Measurements from ENCODE around the gene PKDCC. TPM values are rescaled to one million over a fixed set of nuclear protein-coding genes. Genes with fewer than 3 reads are reported as not detected.

PKDCC gene
- polyA plus RNA-seq, 2 donors: 3.7 to 6.2 TPM

GRCh38 chr2:42092084-42092996 lies 44.5 kb downstream of the PKDCC start:
- no peaks in the 10 kb centered on the region for H3K4me1 ChIP-seq (ENCODE audit: control insufficient read depth in 2 of 2, insufficient read depth in 2 of 2, low read length in 1 of 2)

GRCh38 chr2:42094114-42094513 lies 46.3 kb downstream of the PKDCC start:
- H3K27ac ChIP-seq (ENCODE audit: low read depth in 2 of 2, low read length in 1 of 2): no peak overlapping the region
- H3K27me3 ChIP-seq (ENCODE audit: control insufficient read depth in 1 of 2, insufficient read depth in 2 of 2, low read length in 2 of 2): no peaks in the 10 kb centered on the region
- H3K4me1 ChIP-seq (ENCODE audit: control insufficient read depth in 2 of 2, insufficient read depth in 2 of 2, low read length in 1 of 2): no peaks in the 10 kb centered on the region
- no peaks in the 10 kb centered on the region for H3K36me3 ChIP-seq (ENCODE audit: control insufficient read depth in 2 of 2, insufficient read depth in 2 of 2, low read length in 1 of 2)
- H3K4me3 ChIP-seq (ENCODE audit: low read depth in 1 of 2, low read length in 2 of 2): no peak overlapping the region
- no peaks in the 10 kb centered on the region for H3K9me3 ChIP-seq (ENCODE audit: control insufficient read depth in 2 of 2, insufficient read depth in 1 of 2, low read depth in 1 of 2, low read length in 1 of 2)

More at GRCh38 chr2:42092084-42092996, 44.5 kb downstream of the PKDCC start:
- no peak overlapping the region for H3K4me3 ChIP-seq (ENCODE audit: low read depth in 1 of 2, low read length in 2 of 2)
- no peaks in the 10 kb centered on the region for H3K9me3 ChIP-seq (ENCODE audit: control insufficient read depth in 2 of 2, insufficient read depth in 1 of 2, low read depth in 1 of 2, low read length in 1 of 2)
- WGBS, 2 donors: 28 to 42% methylated on average over 7 of the region's 7 CpGs
- H3K36me3 ChIP-seq (ENCODE audit: control insufficient read depth in 2 of 2, insufficient read depth in 2 of 2, low read length in 1 of 2): no peaks in the 10 kb centered on the region
- no peaks in the 10 kb centered on the region for H3K27me3 ChIP-seq (ENCODE audit: control insufficient read depth in 1 of 2, insufficient read depth in 2 of 2, low read length in 2 of 2)
- peak overlapping the region in 1 of 2 donors; percentile 9 for H3K27ac ChIP-seq (ENCODE audit: low read depth in 2 of 2, low read length in 1 of 2)

DNA sequence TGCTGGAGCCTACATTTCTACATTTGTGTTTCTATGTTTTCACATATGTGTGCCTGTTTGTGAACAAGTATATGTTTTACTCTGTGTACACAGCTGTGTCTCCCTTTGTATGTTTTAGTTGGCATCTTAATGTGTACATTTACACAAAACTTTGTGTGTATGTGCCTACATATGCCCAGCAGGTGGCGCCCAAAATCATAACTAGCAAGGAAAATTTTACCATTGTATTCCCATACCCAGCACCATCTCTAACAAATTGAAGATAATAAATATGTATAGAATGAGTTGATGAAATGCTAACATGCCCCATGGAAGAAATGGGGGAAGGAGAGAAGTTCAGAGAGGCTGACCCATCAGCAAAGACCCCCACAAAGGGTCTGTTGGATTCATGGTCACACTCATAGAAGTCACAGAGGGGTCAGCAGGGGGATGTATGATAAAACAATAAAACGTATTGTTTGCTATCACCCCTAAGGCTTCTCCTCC lies 48.1 kb downstream of the PKDCC start:
- Histone ChIP-seq H3K4me3 (ENCODE audit: low read depth in 1 of 2, low read length in 2 of 2) (no peak overlapping the region), H3K27ac (ENCODE audit: low read depth in 2 of 2, low read length in 1 of 2) (no peak overlapping the region), H3K4me1 (ENCODE audit: control insufficient read depth in 2 of 2, insufficient read depth in 2 of 2, low read length in 1 of 2) (peaks cover 2% of the 10 kb centered on the region in 2 donors), H3K27me3 (ENCODE audit: control insufficient read depth in 1 of 2, insufficient read depth in 2 of 2, low read length in 2 of 2) (no peaks in the 10 kb centered on the region), H3K36me3 (ENCODE audit: control insufficient read depth in 2 of 2, insufficient read depth in 2 of 2, low read length in 1 of 2) (no peaks in the 10 kb centered on the region), H3K9me3 (ENCODE audit: control insufficient read depth in 2 of 2, insufficient read depth in 1 of 2, low read depth in 1 of 2, low read length in 1 of 2) (no peaks in the 10 kb centered on the region)
- WGBS, 2 donors: 37 to 38% methylated on average over 2 of the region's 2 CpGs

DNA sequence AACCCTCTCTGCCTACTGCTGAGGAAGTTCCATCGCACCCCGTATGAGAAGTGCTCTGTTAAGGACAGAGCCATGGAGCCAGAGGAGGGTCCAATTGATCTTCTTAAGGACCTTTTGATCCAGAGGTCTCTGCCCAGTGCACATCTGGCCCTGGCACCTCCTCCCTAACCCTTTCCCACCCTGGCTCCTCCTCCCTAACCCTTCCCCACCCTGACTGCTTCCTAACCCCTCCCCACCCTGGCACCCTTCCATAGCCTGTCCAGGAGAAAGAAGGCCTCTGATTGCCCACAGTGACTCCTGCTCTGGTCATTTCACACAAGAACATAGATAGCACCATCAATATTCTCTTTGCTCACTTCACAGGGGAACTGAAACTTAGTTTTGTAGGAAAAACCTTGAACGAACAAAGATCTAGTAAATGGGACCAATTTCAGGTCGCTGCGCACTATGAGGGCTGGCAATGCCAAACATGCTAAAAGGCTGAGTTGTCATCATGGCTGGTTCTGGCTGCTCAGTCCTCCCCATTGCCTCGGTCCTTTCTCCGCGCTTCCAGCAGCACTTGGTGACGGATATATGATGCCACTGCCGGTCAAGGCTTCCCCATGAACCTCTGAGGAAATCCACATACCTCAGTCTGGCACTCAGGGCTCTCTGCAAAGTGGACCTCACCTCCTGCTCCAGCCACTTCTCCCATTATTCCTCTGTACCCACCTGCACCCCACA lies 49.2 kb downstream of the PKDCC start:
- 72 to 73% methylated on average over 10 of the region's 10 CpGs for WGBS, 2 donors
- Histone ChIP-seq H3K36me3 (ENCODE audit: control insufficient read depth in 2 of 2, insufficient read depth in 2 of 2, low read length in 1 of 2) (no peaks in the 10 kb centered on the region), H3K9me3 (ENCODE audit: control insufficient read depth in 2 of 2, insufficient read depth in 1 of 2, low read depth in 1 of 2, low read length in 1 of 2) (no peaks in the 10 kb centered on the region), H3K4me1 (ENCODE audit: control insufficient read depth in 2 of 2, insufficient read depth in 2 of 2, low read length in 1 of 2) (peaks cover 8% of the 10 kb centered on the region in 2 donors), H3K27ac (ENCODE audit: low read depth in 2 of 2, low read length in 1 of 2) (no peak overlapping the region), H3K4me3 (ENCODE audit: low read depth in 1 of 2, low read length in 2 of 2) (no peak overlapping the region), H3K27me3 (ENCODE audit: control insufficient read depth in 1 of 2, insufficient read depth in 2 of 2, low read length in 2 of 2) (no peaks in the 10 kb centered on the region)

- no peak overlapping the region for H3K4me3 ChIP-seq (ENCODE audit: low read depth in 1 of 2, low read length in 2 of 2)
- peaks cover 8 to 10% of the 10 kb centered on the region in 2 donors for H3K4me1 ChIP-seq (ENCODE audit: control insufficient read depth in 2 of 2, insufficient read depth in 2 of 2, low read length in 1 of 2)
- no peaks in the 10 kb centered on the region for H3K27me3 ChIP-seq (ENCODE audit: control insufficient read depth in 1 of 2, insufficient read depth in 2 of 2, low read length in 2 of 2)
- no peaks in the 10 kb centered on the region for H3K36me3 ChIP-seq (ENCODE audit: control insufficient read depth in 2 of 2, insufficient read depth in 2 of 2, low read length in 1 of 2)
- no peaks in the 10 kb centered on the region for H3K9me3 ChIP-seq (ENCODE audit: control insufficient read depth in 2 of 2, insufficient read depth in 1 of 2, low read depth in 1 of 2, low read length in 1 of 2)
- H3K27ac ChIP-seq (ENCODE audit: low read depth in 2 of 2, low read length in 1 of 2): peak overlapping the region; percentile 24 to 40
- WGBS, 2 donors: 62 to 72% methylated on average over 9 of the region's 9 CpGs
Measured at GRCh38 chr2:42098571-42099437, 51.0 kb downstream of the PKDCC start.

DNA sequence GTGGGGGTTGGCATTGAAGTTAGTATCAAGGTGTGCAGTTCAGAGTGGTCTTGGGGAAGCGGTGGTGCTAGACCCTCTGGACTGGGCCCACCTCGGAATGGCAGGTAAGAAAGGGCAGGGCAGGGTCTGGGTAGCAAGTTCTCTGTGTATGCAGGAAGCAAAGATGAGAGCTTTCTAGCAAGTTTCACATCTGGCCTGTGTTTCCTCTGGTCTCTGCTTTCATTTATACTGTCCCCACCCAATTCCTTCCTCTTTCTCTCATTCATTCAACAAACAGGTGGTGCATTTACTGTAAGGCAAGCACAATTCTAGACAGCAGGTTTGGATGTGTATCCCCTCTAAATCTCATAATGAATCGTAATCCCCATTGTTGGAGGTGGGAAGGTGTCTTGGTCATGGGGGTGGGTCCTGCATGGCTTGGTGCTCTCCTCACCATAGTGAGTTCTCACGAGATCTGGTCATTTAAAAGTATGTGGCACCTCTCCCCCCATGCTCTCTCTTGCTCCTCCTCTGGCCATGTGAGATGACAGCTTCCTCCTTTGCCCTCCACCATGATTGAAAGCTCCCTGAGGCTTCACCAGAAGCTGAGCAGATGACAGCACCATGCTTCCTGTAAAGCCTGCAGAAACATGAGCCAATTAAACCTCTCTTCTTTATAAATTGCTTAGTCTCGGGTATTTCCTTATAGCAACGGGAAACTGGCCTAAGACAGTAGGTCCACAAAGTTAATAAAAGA lies 51.8 kb downstream of the PKDCC start:
- peaks cover 8 to 10% of the 10 kb centered on the region in 2 donors for H3K4me1 ChIP-seq (ENCODE audit: control insufficient read depth in 2 of 2, insufficient read depth in 2 of 2, low read length in 1 of 2)
- peak overlapping the region; percentile 16 to 24 for H3K27ac ChIP-seq (ENCODE audit: low read depth in 2 of 2, low read length in 1 of 2)
- no peaks in the 10 kb centered on the region for H3K27me3 ChIP-seq (ENCODE audit: control insufficient read depth in 1 of 2, insufficient read depth in 2 of 2, low read length in 2 of 2)
- H3K4me3 ChIP-seq (ENCODE audit: low read depth in 1 of 2, low read length in 2 of 2): no peak overlapping the region
- WGBS, 2 donors: 86 to 93% methylated on average over 6 of the region's 6 CpGs
- H3K36me3 ChIP-seq (ENCODE audit: control insufficient read depth in 2 of 2, insufficient read depth in 2 of 2, low read length in 1 of 2): no peaks in the 10 kb centered on the region
- no peaks in the 10 kb centered on the region for H3K9me3 ChIP-seq (ENCODE audit: control insufficient read depth in 2 of 2, insufficient read depth in 1 of 2, low read depth in 1 of 2, low read length in 1 of 2)

GRCh38 chr2:42100683-42101205 lies 52.9 kb downstream of the PKDCC start:
- no peaks in the 10 kb centered on the region for H3K27me3 ChIP-seq (ENCODE audit: control insufficient read depth in 1 of 2, insufficient read depth in 2 of 2, low read length in 2 of 2)
- WGBS, 2 donors: 81 to 84% methylated on average over 20 of the region's 20 CpGs
- peak overlapping the region in 1 of 2 donors; percentile 16 for H3K27ac ChIP-seq (ENCODE audit: low read depth in 2 of 2, low read length in 1 of 2)
- H3K36me3 ChIP-seq (ENCODE audit: control insufficient read depth in 2 of 2, insufficient read depth in 2 of 2, low read length in 1 of 2): no peaks in the 10 kb centered on the region
- H3K9me3 ChIP-seq (ENCODE audit: control insufficient read depth in 2 of 2, insufficient read depth in 1 of 2, low read depth in 1 of 2, low read length in 1 of 2): no peaks in the 10 kb centered on the region
- H3K4me3 ChIP-seq (ENCODE audit: low read depth in 1 of 2, low read length in 2 of 2): peak overlapping the region in 1 of 2 donors; percentile 39
- peaks cover 8 to 10% of the 10 kb centered on the region in 2 donors for H3K4me1 ChIP-seq (ENCODE audit: control insufficient read depth in 2 of 2, insufficient read depth in 2 of 2, low read length in 1 of 2)

DNA sequence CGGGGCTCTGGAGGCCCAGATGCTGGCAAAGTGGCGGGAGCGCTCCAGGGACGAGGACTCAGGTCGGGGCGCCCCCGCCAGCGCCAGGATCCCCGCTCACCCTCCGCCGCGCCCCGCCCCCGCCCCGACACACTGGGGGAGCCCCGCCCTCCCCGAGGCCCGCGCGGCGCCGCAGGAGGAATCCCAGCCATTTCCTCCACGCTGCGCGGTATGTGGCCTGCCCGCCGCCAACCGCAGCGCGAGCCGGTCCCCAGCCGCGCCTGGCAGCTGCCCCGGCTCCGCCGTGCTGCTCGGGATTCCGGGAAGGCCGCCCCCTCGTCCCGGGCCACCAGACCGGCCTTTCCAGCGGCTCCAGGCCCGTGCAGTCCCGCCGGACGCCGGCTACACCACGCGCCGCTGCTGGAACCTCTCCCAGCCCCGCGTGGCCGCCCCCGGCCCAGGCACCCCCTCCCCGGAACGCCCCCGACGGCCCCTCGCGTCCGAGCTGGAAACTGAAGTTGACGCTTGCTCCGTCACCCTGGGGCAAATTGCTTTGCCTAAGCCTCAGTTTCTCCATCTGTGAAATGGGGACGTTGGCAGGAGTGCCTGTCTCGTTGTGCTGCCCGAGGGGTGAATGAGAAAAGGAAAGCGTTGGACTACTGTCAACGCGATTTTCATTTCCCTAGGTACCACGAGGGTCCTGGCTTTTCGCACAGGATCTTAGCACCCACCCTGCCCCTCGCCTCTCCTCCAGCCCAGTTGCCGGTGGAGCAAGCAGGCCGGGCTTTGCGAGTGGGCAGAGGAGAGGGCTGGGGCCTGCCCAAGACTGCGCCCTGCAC lies 53.6 kb downstream of the PKDCC start:
- H3K27me3 ChIP-seq (ENCODE audit: control insufficient read depth in 1 of 2, insufficient read depth in 2 of 2, low read length in 2 of 2): no peaks in the 10 kb centered on the region
- H3K36me3 ChIP-seq (ENCODE audit: control insufficient read depth in 2 of 2, insufficient read depth in 2 of 2, low read length in 1 of 2): no peaks in the 10 kb centered on the region
- peaks cover 8 to 10% of the 10 kb centered on the region in 2 donors for H3K4me1 ChIP-seq (ENCODE audit: control insufficient read depth in 2 of 2, insufficient read depth in 2 of 2, low read length in 1 of 2)
- H3K9me3 ChIP-seq (ENCODE audit: control insufficient read depth in 2 of 2, insufficient read depth in 1 of 2, low read depth in 1 of 2, low read length in 1 of 2): no peaks in the 10 kb centered on the region
- WGBS, 2 donors: 10% methylated on average over 59 to 77 of the region's 77 CpGs
- peak overlapping the region; percentile 39 to 46 for H3K4me3 ChIP-seq (ENCODE audit: low read depth in 1 of 2, low read length in 2 of 2)
- peak overlapping the region; percentile 65 to 77 for H3K27ac ChIP-seq (ENCODE audit: low read depth in 2 of 2, low read length in 1 of 2)
